CD4-positive, alpha-beta T cell treated with Interleukin-4 for 4 hours (primary cell): ENCODE measurements around the gene ARFGEF3.
"Not testable (repeated sequence)": the region's sequence is repeated elsewhere in the genome, so short reads cannot be mapped to it uniquely, and the experiment has no call there.

Experiments
- DNase-seq: peaks from one replicate; pipeline ENCODE4 v3.0.0-alpha.2; 2020

The ARFGEF3 gene

DNA sequence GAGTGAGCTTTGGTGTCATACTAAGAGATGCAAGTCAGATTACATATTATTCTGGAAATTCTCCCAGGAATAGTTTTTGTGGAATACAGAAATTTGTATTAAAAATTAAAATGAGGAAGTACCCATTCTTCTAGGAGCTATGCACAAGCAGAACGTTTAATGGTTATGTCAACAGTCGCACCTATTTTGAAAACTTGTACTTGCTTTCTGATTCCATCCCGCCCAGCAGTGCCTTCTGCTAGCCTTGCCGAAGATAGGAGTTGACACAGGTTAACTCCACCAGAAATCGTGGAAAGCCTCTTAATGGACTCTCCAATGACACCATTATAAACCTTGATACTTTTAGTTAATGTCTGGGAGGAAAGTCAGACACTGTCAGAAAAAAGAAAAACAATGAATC is 49.9 kb downstream of the ARFGEF3 start:
- no peak for DNase-seq

DNA sequence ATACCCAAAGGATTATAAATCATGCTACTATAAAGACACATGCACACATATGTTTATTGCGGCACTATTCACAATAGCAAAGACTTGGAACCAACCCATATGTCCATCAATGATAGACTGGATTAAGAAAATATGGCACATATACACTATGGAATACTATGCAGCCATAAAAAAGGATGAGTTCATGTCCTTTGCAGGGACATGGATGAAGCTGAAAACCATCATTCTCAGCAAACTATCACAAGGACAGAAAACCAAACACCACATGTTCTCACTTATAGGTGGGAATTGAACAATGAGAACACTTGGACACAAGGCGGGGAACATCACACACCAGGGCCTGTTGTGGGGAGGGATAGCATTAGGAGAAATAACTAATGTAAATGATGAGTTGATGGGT is 50.8 kb downstream of the ARFGEF3 start:
- DNase-seq = not testable (repeated sequence)

- no peak for DNase-seq
Observed at GRCh38 chr6:138215093-138215782, 53.5 kb downstream of the ARFGEF3 start.

- DNase-seq = no peak
Observed at GRCh38 chr6:138218449-138218848, 56.7 kb downstream of the ARFGEF3 start, which contains the start of gene PBOV1. Gene PBOV1 (minus strand): TSS chr6:138218491. CDS start chr6:138218395, 96 bp downstream.

DNA sequence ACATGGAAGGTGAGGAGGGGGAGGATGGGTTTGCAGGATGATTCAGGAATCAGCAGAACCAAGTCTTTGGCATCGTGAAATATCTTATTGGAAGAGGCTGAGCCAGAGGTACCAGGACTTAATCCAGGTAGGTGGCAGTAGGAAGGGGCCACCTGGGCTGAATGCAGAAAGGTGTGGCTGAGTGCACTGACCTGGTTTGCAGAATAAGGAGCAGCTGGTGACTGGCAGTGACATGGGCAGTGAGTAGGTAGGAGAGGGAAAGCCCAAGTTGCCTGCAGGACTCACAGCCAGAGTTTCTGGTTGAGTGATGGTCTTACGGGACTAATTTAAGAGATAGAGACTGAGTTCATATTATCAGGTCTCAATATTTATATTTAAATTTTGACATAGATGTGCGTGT is 57.7 kb downstream of the ARFGEF3 start:
- no peak for DNase-seq

- no peak for DNase-seq
Observed at GRCh38 chr6:138219901-138220300, 58.2 kb downstream of the ARFGEF3 start.

DNA sequence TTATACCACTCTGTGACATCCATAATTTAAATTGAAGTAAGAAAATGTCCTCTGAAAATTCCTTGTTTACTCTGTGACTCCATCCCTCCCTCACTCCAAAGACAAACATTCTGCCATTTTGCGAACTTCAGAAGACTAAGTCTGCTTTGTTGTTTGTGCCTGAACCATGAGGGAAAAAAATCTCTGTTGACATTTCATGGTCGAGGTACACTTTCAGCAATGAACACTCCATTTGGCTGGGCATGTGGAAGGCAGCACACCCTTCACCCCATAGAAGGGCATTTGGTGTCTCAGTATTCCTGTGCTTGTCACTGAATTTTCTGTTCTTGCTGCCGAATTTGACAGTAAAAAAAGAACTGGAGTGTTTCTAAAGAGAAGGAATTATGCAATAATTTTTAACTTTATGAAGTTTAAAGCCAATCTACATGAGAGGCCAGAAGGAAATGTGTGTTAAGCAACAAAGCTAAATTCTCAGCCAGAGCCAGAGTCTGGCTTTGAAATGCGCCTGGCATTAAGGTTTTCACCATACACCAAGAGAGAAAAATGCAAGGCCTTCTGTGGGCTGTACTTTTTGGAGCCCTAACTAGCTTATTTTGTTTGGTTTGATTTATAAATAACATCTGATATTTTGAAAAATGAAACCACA is 61.3 kb downstream of the ARFGEF3 start:
- no peak for DNase-seq

DNA sequence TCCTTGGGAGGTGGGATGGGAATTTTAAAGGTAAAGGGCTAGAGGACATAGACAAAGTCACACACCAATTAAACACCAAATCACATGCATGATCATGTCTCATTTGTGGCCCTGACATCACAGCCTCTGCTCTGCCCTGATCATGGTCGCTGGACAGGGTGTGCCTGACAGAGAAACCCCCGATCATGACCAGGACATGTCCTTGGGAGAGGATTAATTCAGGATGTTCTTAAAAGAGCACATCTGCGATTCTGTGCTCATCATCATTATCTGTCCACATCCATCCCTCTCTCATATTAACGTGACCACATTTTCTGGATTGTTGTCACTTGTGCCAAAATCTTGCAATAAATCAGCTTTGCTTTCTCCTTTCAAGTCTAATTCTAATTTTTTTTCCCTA is 64.2 kb downstream of the ARFGEF3 start:
- DNase-seq = no peak

- no peak for DNase-seq
Observed at GRCh38 chr6:138226700-138227315, 65.1 kb downstream of the ARFGEF3 start.

GRCh38 chr6:138227316-138227781 is 65.6 kb downstream of the ARFGEF3 start:
- DNase-seq = no peak

- DNase-seq = no peak
Observed at GRCh38 chr6:138229072-138229471, 67.3 kb downstream of the ARFGEF3 start.

DNA sequence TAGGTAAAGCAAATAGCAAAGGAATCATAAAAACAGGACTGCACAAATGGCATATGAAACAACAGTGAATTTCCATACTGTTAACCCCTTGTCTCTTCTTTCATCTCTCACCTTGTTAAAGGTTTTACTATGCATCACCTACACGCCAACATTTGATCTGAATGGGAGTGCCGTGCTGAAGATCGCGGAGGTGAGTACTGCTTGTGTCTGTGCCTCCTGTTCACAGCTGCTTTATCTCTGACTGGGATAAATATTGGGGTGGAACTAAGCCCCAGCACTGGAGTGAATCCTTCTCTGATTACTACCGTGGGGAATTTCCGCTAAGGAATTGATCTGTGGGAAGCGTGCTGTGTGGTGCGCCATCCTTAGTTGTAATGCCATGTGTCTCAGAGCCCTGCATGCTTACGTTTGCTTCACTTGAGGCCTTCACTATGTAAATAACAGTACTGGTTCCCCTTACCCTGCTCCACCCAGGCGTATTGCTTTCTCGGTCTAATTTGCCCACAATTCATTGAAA is 68.0 kb downstream of the ARFGEF3 start:
- no peak for DNase-seq

DNA sequence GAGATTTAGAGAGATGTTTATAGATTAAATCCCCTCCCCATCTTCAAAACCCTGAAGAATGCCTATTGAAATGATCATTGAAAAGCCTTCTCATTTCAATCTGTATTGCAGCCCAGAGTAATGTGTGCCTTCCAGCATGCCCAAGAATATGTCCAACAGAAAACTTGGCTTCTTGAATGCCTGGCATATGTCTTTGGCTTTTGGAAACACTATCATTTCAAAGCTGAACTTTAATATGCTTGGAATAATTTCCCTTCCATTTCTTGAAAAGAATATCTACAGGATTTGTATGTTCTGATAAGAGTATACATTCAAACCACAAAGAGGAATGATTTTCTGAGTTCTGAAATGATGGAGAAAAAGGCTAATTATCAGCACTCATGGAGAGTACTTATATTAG is 68.5 kb downstream of the ARFGEF3 start:
- DNase-seq = no peak

GRCh38 chr6:138230759-138231380 is 69.1 kb downstream of the ARFGEF3 start:
- DNase-seq = no peak

- DNase-seq = no peak
Observed at GRCh38 chr6:138231381-138231886, 69.7 kb downstream of the ARFGEF3 start.

GRCh38 chr6:138234363-138234762 is 72.6 kb downstream of the ARFGEF3 start:
- DNase-seq = no peak

DNA sequence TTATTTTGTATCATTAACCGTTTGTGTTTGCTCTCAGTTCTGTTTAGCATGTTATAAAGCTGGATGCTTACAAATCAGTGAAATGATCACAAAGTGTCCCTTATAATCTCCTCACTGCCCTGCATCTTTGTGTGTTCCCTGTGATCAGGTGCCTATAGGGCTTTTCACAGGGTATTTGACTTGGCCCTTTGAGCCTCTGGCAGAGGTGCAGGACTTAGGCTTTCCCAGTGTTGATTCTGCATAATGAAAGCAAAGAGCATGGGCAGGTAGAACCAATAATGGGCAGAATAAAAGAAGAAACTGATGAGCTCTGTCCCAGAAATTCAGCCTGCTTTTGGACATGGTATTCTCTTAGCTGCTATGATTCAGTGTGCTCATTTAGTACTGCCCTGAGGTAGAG is 73.5 kb downstream of the ARFGEF3 start:
- DNase-seq = no peak

GRCh38 chr6:138235693-138236092 is 74.0 kb downstream of the ARFGEF3 start:
- DNase-seq = no peak

DNA sequence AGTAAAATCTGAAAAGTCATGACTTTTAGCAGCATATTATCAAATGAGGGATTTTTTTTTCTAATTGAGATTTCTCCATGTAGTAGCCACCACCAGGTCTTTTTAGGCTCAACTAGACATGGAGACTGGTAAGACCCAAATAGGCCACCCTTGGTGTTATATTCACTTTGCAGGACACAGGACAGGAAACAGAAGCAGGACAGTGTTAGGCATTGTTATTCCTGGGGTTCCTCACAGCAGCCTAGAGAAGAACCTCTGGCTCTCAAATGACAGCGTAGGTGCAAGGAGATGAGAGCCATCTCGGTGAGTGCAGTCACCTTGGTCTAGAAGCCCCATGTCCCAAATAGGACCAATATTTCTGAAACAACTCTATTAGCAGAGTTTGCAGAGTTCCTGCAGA is 75.7 kb downstream of the ARFGEF3 start:
- no peak for DNase-seq

DNA sequence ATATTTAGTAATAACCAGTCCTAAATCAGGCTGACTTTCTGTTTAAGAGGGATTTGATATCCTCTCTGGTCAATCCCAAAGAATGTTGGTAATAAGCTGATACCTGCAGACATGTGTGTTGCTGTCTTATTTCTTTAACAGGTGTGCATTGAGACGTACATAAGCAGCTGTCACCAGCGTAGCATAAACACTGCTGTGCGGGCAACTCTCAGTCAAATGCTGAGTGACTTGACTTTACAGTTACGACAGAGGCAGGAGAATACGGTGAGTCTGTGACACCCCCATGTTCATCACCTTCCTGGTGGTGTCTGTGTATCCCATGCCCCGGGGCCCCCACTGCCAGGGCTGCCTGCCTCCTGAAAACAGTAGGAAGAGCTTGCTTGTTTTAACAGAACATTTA is 76.6 kb downstream of the ARFGEF3 start:
- no peak for DNase-seq

DNA sequence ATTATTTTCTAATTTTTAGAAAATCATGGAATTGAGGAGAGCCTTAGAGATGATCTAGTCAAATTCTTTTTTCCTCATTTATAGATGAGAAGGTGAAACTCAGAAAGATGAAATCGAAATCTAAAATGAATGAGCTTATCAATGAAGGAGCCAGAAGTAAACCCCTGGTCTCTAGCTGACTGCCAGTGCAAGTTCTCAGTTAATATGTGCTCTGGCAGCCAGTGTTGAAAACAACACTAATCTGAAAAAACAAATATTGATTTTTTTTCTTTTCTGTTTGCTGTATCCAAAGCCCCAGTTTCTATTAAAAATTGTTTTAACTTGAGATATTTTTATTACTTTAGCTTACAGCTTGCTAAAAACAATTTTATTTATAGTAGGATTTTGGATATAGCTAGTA is 78.0 kb downstream of the ARFGEF3 start:
- no peak for DNase-seq

DNA sequence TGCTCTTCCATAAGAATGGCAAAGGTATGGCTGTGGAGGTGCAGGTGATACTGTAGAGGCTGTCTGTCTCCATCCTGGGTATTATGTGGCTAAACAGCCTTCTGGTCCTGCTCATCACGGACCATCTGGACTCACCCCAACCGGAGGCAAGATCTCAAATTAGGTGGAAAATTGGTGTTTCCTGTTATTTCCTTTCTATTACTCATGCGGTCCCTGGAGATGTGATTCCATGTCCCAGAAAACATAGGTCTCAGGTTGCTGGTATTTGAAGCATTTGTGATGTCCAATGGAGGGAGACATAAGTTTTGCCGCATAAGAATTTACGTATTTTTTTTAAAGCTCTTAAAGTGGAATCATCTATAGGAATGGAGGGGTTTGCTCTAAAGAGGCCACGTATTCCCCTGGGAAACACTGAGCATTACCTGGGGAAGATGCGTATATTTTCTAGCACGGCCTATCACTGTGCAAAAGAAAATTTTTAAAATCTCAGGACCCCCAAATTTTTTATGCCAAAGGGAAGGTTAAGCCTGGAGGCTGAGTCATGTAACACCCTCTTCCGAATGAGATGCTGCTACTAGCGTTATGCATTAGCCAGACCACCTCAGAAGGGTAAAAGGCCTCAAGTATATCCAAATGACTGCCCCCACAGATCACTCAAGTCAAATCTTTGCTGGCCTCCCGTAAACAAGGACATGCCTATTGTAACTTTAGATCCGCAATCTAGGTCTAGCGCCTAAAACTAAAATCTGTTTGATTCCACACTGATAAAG is 78.9 kb downstream of the ARFGEF3 start:
- no peak for DNase-seq
